GM18505 (cell line): ENCODE results near the gene TTLL12.

ENCODE experiments used
- ATAC-seq: cut with Tn5 transposase; IDR thresholded peaks from one replicate; pipeline ENCODE4 v1.9.1; 2021; ENCODE audit not compliant: unreplicated experiment
- POLR2A ChIP-seq: IDR thresholded peaks from 4 replicates; pipeline ENCODE4 v1.6.1; 2011; ENCODE audit warnings: borderline replicate concordance; ENCODE audit not compliant: insufficient read depth, insufficient read length; ENCODE audit errors: extremely low read depth

The TTLL12 gene

GRCh38 chr22:43116932-43117331 lies 70.0 kb downstream of the TTLL12 start:
- no peak for ATAC-seq
- no peak for TF ChIP-seq POLR2A
